HG02870 (cell line): Measurements from ENCODE around the gene PRODH2.
"Not testable (repeated sequence)": the region's sequence is repeated elsewhere in the genome, so short reads cannot be mapped to it uniquely, and the experiment has no call there.

Source experiments
- ATAC-seq: cut with Tn5 transposase; IDR thresholded peaks from one replicate; pipeline ENCODE4 v1.9.1; 2021; ENCODE audit warnings: mild to moderate bottlenecking, moderate library complexity; ENCODE audit not compliant: unreplicated experiment

Gene PRODH2

DNA sequence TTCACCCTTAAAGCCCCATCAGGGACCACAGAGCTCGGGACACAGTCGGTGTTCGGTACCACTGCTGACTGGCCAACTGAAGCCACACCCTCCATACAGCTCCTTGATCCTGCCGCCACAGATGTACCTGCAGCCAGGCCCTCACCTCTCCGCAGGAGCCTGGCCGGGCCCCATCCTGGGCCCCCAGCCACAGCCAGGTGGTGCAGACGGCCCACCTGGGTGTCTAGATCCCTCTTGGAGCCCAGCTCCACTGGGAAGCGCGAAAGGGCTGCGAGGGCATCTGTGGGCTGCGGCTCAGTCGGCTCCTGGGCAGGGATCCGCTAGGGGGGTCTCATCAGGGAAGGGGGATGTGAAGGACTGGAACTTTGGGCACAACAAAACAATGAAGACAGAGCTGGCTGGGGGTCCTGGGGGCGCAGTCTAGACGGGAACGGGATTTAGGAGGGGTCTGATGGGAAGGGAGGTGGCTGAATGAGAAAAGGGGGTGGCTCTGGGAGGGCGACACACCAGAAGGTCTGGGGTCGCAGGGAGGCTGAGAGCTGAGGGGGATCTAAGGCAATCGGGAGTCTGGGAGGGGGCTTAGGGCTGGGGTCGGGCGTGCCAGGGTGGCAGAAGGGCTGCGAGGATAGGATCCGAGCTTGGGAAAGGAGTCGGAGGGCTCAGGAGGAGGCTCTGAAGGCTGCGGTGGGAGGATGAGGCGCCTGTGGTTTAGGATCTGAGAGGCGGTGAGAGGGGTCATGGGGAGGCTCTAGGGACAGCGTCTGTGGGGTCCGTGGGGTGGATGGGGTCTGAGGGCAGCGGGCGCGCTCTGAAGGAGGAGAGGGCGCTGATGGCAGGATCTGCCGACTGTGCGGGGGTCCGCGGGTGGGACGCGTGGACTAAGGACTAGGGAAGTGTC lies 15.8 kb downstream of the PRODH2 start:
- no peak for ATAC-seq

GRCh38 chr19:35795564-35795963 lies 17.1 kb downstream of the PRODH2 start:
- ATAC-seq, result not testable (repeated sequence)

GRCh38 chr19:35793381-35794165 lies 19.1 kb downstream of the PRODH2 start:
- ATAC-seq, result no peak

GRCh38 chr19:35792888-35793287 lies 19.8 kb downstream of the PRODH2 start:
- no peak for ATAC-seq

DNA sequence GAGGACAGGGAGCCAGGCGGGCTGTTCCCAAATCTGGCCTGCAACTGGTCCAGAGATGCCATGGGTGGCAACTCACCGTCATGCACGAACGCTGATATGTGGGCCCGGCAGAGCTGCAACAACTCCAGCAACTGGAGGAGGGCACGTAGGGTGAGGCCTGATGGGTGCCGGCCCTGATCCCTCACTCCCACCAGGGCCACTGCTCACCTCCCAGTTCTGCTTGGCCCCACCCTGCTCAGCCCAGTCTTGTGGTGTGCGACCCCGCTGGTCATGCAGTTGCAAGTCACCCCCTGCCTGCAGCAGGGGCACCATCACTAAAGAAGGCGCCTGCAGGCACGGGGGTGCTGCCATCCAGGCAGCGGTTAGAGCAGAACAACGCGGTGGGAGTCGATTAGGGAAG lies 20.3 kb downstream of the PRODH2 start:
- ATAC-seq, result no peak

- no peak for ATAC-seq
Measured at GRCh38 chr19:35791814-35792279, 20.8 kb downstream of the PRODH2 start.

DNA sequence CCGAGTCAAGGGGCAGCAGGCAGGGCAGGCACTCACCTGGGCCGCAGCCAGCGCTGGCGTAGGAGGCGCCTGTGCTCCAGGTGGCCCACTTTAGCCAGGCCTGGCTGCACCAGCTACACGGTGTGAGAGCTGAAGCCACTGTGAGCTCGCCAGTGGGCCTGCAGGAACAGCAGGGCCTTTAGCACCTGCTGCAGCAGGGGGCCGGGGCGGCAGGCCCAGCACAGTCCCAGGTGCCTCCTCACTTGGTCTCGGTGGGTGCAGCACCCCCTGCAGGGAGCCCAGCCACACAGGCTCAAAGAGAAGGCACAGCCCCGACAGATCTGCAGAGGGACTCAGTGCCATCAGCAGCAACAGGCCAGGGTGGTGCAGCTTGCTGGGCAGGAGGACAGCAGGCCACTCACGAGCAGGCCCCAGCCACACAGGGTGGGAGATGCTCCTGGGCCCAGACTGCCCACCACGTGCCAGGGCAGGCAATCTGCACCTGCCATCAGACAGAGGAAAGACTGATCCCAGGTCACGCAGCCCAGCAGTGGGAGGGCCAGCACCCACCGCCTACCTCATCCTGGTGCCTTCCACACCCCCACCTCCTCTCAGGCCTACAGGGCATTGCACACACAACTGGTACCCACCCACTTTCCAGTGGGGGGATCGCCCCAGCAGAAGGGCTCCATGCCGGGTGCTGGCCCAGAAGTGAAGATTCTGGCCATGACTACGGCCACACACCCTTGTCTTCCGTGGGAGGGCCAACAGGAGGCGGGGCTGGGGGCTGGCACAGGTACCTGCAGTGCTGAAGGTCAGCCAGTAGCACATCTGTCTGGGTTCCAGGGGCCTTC lies 21.4 kb downstream of the PRODH2 start:
- ATAC-seq, result no peak

DNA sequence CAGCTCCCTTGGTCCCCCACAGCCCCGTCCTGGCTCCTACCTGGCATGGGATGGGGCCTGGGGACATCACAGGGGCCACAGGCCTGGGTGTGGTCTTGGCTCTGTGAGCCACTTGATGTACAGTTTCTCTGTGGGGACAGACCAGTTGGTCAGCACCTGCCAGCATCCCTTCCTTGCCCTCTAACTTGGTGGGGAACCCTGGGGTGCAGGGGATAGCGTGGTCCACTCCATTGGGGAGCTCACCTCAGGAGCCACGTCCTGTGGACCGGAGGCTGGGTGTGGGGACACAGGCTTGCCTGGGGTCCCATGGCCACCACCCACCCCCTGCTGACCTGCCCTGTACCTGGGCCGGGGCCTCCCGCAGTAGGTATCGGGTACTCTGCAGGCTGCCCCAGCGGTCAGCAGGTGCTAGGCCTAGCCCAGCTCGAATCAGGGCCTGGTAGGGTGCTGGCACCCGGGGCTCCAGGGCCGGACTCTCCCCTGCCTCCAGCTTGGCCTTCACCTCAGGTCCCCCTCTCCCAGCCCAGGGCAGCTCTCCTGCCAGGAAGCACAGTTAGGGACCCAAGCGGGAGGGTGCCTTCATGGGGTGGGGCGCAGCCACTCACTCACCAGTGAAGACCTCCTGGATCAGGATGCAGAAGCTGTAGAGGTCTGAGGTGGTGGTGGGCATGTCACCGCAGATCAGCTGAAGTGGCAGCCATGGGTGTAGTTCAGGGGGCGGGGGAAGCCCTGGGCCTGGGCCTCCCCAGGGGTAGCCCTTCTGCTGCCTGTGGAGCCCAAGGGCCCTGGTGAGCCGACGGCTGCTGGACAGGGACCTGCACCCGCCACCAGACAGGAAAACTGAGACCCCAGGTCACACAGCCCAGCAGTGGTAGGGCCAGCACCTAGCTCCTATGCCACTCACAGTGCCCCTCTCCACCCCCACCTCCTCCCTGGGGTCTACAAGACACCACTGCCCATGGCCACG lies 22.4 kb downstream of the PRODH2 start:
- no peak for ATAC-seq

DNA sequence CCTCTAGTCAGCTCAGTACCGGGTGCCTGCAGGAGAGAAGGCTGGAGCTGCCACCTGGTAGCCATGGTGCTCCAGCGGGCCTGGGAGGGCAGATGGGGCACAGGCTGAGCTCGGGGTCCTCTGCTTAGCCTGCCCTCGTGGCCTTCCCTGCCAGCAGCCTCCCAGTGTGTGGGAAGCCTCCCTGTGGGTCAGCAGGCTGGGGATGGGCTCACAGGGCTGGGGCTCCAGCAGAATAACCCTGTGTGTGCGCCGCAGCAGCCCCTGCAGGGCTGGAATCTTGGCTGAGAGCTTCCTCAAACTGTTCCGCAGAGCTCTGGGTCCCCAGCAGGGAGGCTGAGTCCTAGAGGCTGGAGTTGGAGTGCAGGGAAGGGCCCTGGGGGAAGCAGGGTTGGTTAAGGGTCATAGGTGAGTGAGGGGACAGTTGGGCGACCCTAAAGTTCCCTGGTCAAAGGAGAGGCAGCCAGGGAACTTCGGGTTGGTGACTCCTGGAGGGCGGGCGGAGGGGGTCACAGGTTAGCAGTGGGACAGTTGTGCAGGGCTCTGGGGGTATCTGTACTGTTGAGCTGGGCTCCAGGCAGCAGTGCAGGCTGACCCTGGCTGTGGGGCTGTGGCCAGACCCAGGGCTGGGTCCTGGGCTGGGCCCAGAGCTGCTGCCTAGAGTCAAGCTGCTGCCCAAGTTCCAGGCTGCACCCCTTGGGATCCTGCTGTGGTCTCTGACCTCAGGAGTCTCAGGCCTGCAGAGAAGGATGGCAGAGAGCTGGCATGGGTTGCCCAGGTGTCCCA lies 23.3 kb downstream of the PRODH2 start:
- no peak for ATAC-seq

- ATAC-seq, result no peak
Measured at GRCh38 chr19:35788205-35788960, 24.3 kb downstream of the PRODH2 start.

DNA sequence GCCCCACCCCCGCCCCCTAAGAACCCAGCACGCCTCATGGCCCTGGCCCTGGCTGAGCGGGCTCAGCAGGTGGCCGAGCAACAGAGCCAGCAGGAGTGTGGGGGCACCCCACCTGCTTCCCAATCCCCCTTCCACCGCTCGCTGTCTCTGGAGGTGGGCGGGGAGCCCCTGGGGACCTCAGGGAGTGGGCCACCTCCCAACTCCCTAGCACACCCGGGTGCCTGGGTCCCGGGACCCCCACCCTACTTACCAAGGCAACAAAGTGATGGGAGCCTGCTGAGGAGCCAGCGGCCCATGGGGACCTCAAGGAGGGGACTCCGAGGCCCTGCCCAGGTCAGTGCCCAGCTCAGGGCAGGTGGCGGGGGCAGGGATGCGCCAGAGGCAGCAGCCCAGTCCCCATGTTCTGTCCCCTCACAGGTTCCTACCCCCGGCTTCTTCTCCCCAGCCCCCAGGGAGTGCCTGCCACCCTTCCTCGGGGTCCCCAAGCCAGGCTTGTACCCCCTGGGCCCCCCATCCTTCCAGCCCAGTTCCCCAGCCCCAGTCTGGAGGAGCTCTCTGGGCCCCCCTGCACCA lies 25.3 kb downstream of the PRODH2 start:
- ATAC-seq, result no peak

GRCh38 chr19:35786299-35787160 lies 26.1 kb downstream of the PRODH2 start:
- no peak for ATAC-seq

GRCh38 chr19:35785339-35785627 lies 27.4 kb downstream of the PRODH2 start:
- no peak for ATAC-seq

GRCh38 chr19:35784503-35785338 lies 27.9 kb downstream of the PRODH2 start:
- no peak for ATAC-seq

- ATAC-seq, result no peak
Measured at GRCh38 chr19:35783469-35784434, 28.9 kb downstream of the PRODH2 start.
